Lower lobe of right lung (tissue), 2 donors: Measurements from ENCODE around the gene GAS7. TPM values are rescaled to one million over a fixed set of nuclear protein-coding genes. Genes with fewer than 3 reads are reported as not detected.

Source experiments
- ATAC-seq, 2 donors: fragments of 200-7000 bp; cut with Tn5 transposase; one replicate each; pipeline ENCODE4 v1.9.1; 2020 to 2022; ENCODE audit warnings: mild to moderate bottlenecking in 2 of 2, moderate library complexity in 2 of 2
- DNase-seq: peaks from one replicate; pipeline ENCODE4 v3.0.0-alpha.2; 2020
- H3K27ac ChIP-seq: fragments of 200-600 bp; one replicate; pipeline ENCODE4 v1.8.0; 2022
- H3K27me3 ChIP-seq: fragments of 200-600 bp; one replicate; pipeline ENCODE4 v1.8.0; 2022; ENCODE audit warnings: low read depth
- H3K36me3 ChIP-seq: fragments of 200-600 bp; one replicate; pipeline ENCODE4 v1.8.0; 2022; ENCODE audit warnings: mild to moderate bottlenecking
- H3K4me1 ChIP-seq: fragments of 200-600 bp; one replicate; pipeline ENCODE4 v1.8.0; 2022
- H3K4me3 ChIP-seq: fragments of 200-600 bp; one replicate; pipeline ENCODE4 v1.8.0; 2022; ENCODE audit warnings: mild to moderate bottlenecking
- H3K9me3 ChIP-seq: fragments of 200-600 bp; one replicate; pipeline ENCODE4 v1.8.0; 2022
- CTCF ChIP-seq: fragments of 200-600 bp; IDR thresholded peaks from one replicate; pipeline ENCODE4 v1.8.0; 2022; ENCODE audit warnings: antibody characterized with exemption, mild to moderate bottlenecking
- intact Hi-C: fragments of 100-400 bp; cut with DNase I; formaldehyde crosslinking; loops from one replicate; pipeline ENCODE4 v1.11.0; 2022
- total RNA-seq: library from RNA; stranded (reverse); fragmentation: NEBNext Ultra II Directional; extraction: Animal tissue kit (Norgen Biotek cat#: 25700); gene quantifications from one replicate; pipeline ENCODE4 v1.2.1, GENCODE V29; 2021
- donor health status: DM: no; HTN: yes; CAD: no; lungs with severe emphysema.

Gene GAS7
- total RNA-seq, 1 donor from 2014 or later, result 54.1 TPM

- intact Hi-C loops, result no loop called here
- DNase-seq, result no peak
- Histone ChIP-seq H3K4me3 (no peak overlapping the region), H3K27me3 (no peaks in the 10 kb centered on the region), H3K27ac (no peak overlapping the region), H3K36me3 (no peaks in the 10 kb centered on the region), H3K4me1 (peaks cover under 1% of the 10 kb centered on the region), H3K9me3 (no peaks in the 10 kb centered on the region)
- ATAC-seq, result no peak
- no peak for TF ChIP-seq CTCF
These were observed 20.8 kb upstream of the GAS7 start for GRCh38 chr17:10219193-10219592.

DNA sequence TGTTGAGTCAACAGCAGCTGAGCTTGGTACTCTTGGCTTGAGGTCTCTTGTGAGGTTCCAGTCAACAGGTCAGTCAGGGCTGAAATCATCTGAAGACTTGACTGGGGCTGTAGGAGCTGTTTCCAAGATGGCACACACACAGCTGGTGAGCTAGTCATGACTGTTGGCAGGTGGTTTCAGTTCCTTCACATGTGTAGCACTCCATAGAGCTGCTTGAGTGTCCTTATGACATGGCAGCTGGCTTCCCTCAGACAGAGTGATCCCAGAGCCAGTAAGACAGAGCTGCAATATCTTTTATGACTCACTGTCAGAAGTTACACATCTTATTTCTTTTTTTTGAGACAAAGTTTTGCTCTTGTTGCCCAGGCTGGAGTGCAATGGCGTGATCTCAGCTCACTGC, 19.5 kb upstream of the GAS7 start:
- no peaks in the 10 kb centered on the region for H3K36me3 ChIP-seq
- H3K27ac ChIP-seq, result no peak overlapping the region
- no peaks in the 10 kb centered on the region for H3K27me3 ChIP-seq
- no peak for DNase-seq
- no peak for ATAC-seq
- no peaks in the 10 kb centered on the region for H3K4me1 ChIP-seq
- no peak for TF ChIP-seq CTCF
- no peaks in the 10 kb centered on the region for H3K9me3 ChIP-seq
- no peak overlapping the region for H3K4me3 ChIP-seq
- intact Hi-C loops, result no loop called here

DNA sequence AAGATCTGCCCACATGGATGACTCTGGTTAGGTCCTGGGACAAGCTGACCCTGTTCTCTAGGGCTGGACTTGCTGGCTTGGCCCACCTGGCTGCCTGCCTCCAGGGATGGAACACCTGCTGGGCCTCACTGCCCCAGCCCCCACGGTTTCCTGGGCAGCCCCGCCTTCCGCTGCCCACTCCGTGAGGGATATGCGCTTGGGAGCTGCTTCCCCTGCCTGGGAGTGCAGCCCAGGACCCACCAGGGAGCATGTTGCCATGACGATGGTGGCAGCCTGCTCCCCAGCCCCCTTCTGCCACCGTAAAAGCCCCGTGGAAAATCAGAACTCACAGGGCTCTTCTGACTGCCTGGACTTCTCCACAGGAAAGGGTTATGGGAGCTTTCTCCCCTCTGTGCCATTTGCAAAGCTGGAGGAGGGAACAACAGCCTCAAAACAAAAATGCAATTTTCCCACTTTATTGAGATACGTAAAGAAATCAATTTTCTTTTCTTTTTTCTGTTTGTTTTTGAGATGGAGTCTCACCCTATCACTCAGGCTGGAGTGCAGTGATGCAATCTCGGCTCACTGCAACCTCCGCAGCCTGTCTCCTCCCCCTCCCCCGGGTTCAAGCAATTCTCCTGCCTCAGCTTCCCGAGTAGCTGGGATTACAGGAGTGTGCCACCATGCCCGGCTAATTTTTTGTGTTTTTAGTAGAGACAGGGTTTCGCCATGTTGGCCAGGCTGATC, 18.0 kb upstream of the GAS7 start:
- DNase-seq, result no peak
- no peaks in the 10 kb centered on the region for H3K27me3 ChIP-seq
- intact Hi-C loops, result no loop called here

DNA sequence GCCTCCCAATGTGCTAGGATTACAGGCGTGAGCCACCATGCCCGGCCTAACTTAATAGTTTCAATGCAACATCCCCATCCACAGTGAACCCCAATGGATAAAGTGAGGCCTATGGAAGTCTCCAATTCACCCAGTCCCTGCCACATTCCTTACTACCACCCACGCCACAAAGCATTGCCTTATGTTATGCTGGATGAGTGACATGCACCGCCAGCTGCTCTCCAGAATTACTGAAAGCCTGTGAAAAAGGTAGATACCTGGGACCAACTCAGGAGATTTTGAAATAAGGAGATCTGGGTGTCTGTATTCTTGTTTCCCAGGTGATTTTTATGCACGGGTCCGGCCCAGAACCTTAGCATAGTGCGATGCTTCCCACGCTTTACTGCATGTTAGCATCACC, 16.9 kb upstream of the GAS7 start:
- TF ChIP-seq CTCF, result no peak
- Histone ChIP-seq H3K4me1 (no peaks in the 10 kb centered on the region), H3K27ac (no peak overlapping the region), H3K27me3 (no peaks in the 10 kb centered on the region), H3K4me3 (no peak overlapping the region), H3K9me3 (no peaks in the 10 kb centered on the region), H3K36me3 (no peaks in the 10 kb centered on the region)
- no peak for ATAC-seq
- DNase-seq, result no peak
- intact Hi-C loops, result no loop called here

More for the DNA sequence above, 18.0 kb upstream of the GAS7 start:
- H3K9me3 ChIP-seq, result no peaks in the 10 kb centered on the region
- peak in 1 of 2 donors; percentile 29 for ATAC-seq
- no peak overlapping the region for H3K4me3 ChIP-seq
- no peaks in the 10 kb centered on the region for H3K36me3 ChIP-seq
- no peak overlapping the region for H3K27ac ChIP-seq
- no peaks in the 10 kb centered on the region for H3K4me1 ChIP-seq
- TF ChIP-seq CTCF, result no peak

- H3K27ac ChIP-seq, result no peak overlapping the region
- no peaks in the 10 kb centered on the region for H3K27me3 ChIP-seq
- ATAC-seq, result no peak
- H3K4me3 ChIP-seq, result no peak overlapping the region
- no peaks in the 10 kb centered on the region for H3K4me1 ChIP-seq
- no peaks in the 10 kb centered on the region for H3K36me3 ChIP-seq
- H3K9me3 ChIP-seq, result no peaks in the 10 kb centered on the region
- intact Hi-C loops, result no loop called here
- DNase-seq, result no peak
- TF ChIP-seq CTCF, result no peak
These were observed 13.3 kb upstream of the GAS7 start for GRCh38 chr17:10211666-10212065.
